Measurements from ENCODE around the gene SSX2. TPM values are rescaled to one million over a fixed set of nuclear protein-coding genes. Genes with fewer than 3 reads are reported as not detected.
"Not testable (repeated sequence)": the region's sequence is repeated elsewhere in the genome, so short reads cannot be mapped to it uniquely, and the experiment has no call there.

Gene SSX2, protein sequence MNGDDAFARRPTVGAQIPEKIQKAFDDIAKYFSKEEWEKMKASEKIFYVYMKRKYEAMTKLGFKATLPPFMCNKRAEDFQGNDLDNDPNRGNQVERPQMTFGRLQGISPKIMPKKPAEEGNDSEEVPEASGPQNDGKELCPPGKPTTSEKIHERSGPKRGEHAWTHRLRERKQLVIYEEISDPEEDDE
- not detected for total RNA-seq

DNA sequence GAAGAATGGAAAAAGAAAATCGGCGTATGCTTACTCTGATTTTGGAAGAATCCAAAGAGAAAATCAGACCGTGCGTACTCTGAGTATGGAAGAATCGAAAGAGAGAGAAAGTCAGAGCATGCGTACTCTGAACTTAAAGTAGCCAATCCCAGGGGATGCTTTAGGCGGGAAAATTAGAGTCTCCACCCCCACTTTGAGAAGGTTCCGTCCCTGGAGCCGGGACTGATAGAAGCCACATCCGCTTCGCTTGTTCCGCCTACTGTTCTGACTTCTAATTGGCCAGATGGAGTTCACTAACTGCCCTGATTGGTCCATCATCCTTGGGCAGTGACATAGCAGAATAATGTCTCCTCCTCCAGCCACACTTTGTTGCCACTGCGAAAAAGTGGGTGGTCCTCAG is at the start of gene SSX2:
Gene SSX2, minus strand, starts transcription at position 101 of the 400 bp plus-strand sequence. CDS start 1,429 bp downstream, outside the sequence.
- ATAC-seq (ENCODE audit: low FRiP score); DNase-seq (ENCODE audit: low spot score): not testable (repeated sequence)

DNA sequence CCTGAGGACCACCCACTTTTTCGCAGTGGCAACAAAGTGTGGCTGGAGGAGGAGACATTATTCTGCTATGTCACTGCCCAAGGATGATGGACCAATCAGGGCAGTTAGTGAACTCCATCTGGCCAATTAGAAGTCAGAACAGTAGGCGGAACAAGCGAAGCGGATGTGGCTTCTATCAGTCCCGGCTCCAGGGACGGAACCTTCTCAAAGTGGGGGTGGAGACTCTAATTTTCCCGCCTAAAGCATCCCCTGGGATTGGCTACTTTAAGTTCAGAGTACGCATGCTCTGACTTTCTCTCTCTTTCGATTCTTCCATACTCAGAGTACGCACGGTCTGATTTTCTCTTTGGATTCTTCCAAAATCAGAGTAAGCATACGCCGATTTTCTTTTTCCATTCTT is 44.0 kb upstream of the SSX2 start, which contains the start of gene SSX2B:
Gene SSX2B, plus strand, starts transcription at position 301 of the 400 bp plus-strand sequence. CDS start 1,429 bp downstream, outside the sequence.
- not testable (repeated sequence) for DNase-seq (ENCODE audit: low spot score); ATAC-seq (ENCODE audit: low FRiP score)

DNA sequence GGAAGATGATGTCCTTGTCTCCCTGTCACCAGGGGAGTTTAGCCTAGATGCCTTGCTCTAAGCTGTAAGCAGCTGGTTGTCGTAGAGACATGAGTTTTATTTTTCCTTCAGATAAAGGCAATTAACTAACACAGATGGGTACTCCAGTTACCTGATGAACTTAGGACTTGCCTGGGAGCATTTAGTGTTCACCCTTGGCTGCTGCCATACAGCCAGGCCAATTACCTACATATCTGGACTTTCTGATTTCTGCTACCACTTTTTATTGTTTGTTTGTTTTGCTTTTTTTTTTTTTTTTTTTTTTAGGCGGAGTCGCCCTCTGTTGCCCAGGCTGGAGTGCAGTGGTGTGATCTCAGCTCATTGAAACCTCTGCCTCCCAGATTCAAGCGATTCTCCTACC is 14.9 kb downstream of the SSX2 start:
- DNase-seq (ENCODE audit: low spot score): not testable (repeated sequence)

DNA sequence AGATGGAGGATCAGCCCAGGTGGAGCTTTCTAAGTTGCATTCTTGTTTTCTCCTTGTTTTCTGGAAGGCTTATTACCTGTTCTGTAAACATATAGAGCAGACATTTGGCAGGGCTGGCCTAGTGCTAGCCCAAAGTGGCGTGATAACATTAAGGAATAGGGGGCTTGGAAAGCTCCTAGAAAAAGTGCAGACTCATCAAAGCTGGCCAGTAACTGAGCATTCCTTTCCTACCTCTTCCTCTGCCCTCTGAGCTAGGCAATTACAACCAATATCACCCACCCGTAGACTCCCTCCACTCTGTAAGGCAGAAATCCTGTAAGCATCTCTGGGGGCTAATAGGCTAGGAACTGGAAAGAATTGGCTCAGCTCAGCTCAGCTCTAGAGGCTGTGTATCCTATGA is 44.8 kb downstream of the SSX2 start:
- ATAC-seq (ENCODE audit: low FRiP score); DNase-seq (ENCODE audit: low spot score): not testable (repeated sequence)

More for the DNA sequence above, 14.9 kb downstream of the SSX2 start:
- ATAC-seq (ENCODE audit: low FRiP score): not testable (repeated sequence)

DNA sequence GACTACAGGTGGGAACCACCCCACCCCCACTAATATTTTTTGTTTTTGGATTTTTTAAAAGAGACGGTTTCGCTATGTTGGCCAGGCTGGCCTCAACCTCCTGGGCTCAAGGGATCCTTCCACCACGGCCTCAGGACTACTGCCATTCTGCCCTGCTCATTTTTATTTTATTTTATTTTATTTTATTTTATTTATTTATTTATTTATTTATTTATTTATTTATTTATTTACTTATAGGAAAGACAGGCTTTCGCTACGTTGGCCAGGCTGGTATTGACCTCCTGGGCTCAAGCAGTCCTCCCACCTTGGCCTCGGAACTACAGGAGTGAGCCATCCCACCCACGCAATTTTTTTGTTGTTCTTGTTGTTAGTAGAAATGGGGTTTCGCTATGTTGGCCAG is 51.5 kb downstream of the SSX2 start:
- not testable (repeated sequence) for DNase-seq (ENCODE audit: low spot score)

DNA sequence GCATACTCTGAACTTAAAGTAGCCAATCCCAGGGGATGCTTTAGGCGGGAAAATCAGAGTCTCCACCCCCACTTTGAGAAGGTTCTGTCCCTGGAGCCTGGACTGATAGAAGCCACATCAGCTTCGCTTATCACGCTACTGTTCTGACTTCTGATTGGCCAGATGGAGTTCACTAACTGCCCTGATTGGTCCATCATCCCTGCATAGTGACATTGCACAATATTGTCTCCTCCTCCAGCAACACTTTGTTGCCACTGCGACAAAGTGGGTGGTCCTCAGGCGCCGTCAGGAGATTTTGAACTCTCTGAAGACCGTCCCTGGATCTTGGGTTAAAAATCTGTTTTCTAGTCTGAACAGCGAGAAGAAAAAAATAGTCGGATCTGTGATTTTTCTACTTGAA is 52.2 kb downstream of the SSX2 start, which contains the start of gene SSX7:
Gene SSX7, minus strand, starts transcription at position 101 of the 400 bp plus-strand sequence. CDS start 1,428 bp downstream, outside the sequence.
- ATAC-seq (ENCODE audit: low FRiP score); DNase-seq (ENCODE audit: low spot score): not testable (repeated sequence)

More for the DNA sequence above, 51.5 kb downstream of the SSX2 start:
- not testable (repeated sequence) for ATAC-seq (ENCODE audit: low FRiP score)

DNA sequence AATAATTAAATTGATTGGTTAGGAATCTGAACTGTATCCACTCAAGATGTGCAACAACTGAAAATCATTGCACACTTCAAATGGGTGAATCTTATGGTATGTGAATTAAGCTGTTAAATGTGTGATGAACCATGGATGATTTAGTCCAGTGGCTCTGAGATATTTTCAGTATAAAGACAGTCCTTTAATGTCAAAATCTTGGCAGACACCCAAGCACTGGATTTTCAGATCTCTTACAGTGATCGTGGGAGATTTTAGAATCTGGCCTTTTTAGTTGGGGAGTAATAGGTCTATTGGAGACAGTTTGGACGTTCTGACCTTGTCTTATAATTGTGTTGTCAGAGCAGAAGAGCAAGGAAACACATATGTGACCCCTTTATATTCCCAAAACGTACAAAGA is 56.3 kb downstream of the SSX2 start:
- DNase-seq (ENCODE audit: low spot score); ATAC-seq (ENCODE audit: low FRiP score): not testable (repeated sequence)

DNA sequence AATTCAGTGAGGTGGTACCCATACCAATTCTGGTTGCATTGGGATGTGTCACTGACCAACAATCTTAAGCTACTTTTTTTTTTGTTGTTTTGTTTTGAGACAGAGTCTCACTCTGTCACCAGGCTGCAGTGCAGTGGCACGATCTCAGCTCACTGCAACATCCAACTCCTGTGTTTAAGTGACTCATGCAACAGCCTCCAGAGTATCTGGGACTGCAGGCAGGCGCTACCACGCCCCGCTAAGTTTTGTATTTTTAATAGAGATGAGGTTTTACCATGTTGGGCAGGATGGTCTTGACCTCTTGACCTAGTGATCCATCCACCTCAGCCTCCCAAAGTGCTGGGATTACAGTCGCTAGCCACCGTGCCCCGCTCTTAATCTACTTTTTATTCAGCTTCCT is 58.0 kb downstream of the SSX2 start:
- ATAC-seq (ENCODE audit: low FRiP score); DNase-seq (ENCODE audit: low spot score): not testable (repeated sequence)

Small RNA genes lying within 50 kb of the gene (small RNA-seq; reads per million reads assigned to genes)
- gene AC244505.3 (not detected), gene AC244505.5 (not detected), gene AL450023.3 (not detected), gene RNA5SP504 (not detected)

Other genes with a start within 250 kb of the SSX2 start
- gene XAGE1A, start 211.4 kb downstream of the SSX2 start, total RNA-seq: not detected
- gene XAGE1B, start 190.1 kb downstream of the SSX2 start, total RNA-seq: not detected
- gene SSX7, start 52.3 kb downstream of the SSX2 start, total RNA-seq: not detected
- not detected for gene SSX2B, start 44.1 kb upstream of the SSX2 start, total RNA-seq
- gene SPANXN5, start 90.2 kb upstream of the SSX2 start, total RNA-seq: not detected
- gene XAGE5, start 104.1 kb upstream of the SSX2 start, total RNA-seq: not detected
- gene XAGE3, start 160.9 kb upstream of the SSX2 start, total RNA-seq: not detected
- gene FAM156B, start 190.2 kb upstream of the SSX2 start, total RNA-seq: 10 to 100 TPM; 21.0 to 25.5 (median 24.5) TPM

Data from omental fat pad (tissue), 4 donors.